Suprapubic skin (tissue), 4 donors: ENCODE results near the gene DAB1. TPM values are rescaled to one million over a fixed set of nuclear protein-coding genes. Genes with fewer than 3 reads are reported as not detected.

Source experiments
- DNase-seq, 2 donors: peaks; one replicate each; pipeline ENCODE4 v3.0.0-alpha.2; 2019; ENCODE audit warnings: low spot score in 2 of 2
- H3K27ac ChIP-seq: fragments of 200-600 bp; sonication (generic); one replicate; pipeline ENCODE4 v1.5.1; 2019
- H3K27me3 ChIP-seq: fragments of 200-600 bp; sonication (generic); one replicate; pipeline ENCODE4 v1.5.1; 2019
- H3K36me3 ChIP-seq: fragments of 200-600 bp; sonication (generic); one replicate; pipeline ENCODE4 v1.5.1; 2019
- H3K4me1 ChIP-seq: fragments of 200-600 bp; sonication (generic); one replicate; pipeline ENCODE4 v1.5.1; 2019
- H3K4me3 ChIP-seq: fragments of 200-600 bp; sonication (generic); one replicate; pipeline ENCODE4 v1.5.1; 2019; ENCODE audit warnings: mild to moderate bottlenecking
- H3K9me3 ChIP-seq: fragments of 200-600 bp; sonication (generic); one replicate; pipeline ENCODE4 v1.5.1; 2019
- CTCF ChIP-seq, 2 donors: fragments of 200-600 bp in 1 of 2; fragments of 450-650 bp in 1 of 2; sonication (generic) in 1 of 2; IDR thresholded peaks; one replicate each; pipeline ENCODE4 v1.5.1; 2016 to 2019; ENCODE audit warnings: antibody characterized with exemption in 2 of 2, mild to moderate bottlenecking in 1 of 2, moderate library complexity in 1 of 2
- EP300 ChIP-seq: sonication (generic); formaldehyde crosslinking; IDR thresholded peaks from one replicate; pipeline ENCODE4 v1.6.1; 2017; ENCODE audit warnings: antibody characterized with exemption
- POLR2A ChIP-seq, 2 donors: fragments of 450-650 bp; IDR thresholded peaks; one replicate each; pipeline ENCODE4 v1.6.1; 2017; ENCODE audit warnings: antibody characterized with exemption in 2 of 2, mild to moderate bottlenecking in 2 of 2, moderate library complexity in 2 of 2
- POLR2AphosphoS5 ChIP-seq, 3 donors: sonication (generic); formaldehyde crosslinking; IDR thresholded peaks; one replicate each; pipeline ENCODE4 v1.6.1; 2017; ENCODE audit warnings: antibody characterized with exemption in 3 of 3
- WGBS: methylation state at CpG from one replicate; pipeline ENCODE4 v1.1.5; 2018; 5-methylcytosine and 5-hydroxymethylcytosine counted together
- total RNA-seq, 4 donors: library from RNA; depleted of rRNA; stranded (reverse); fragments of >200 nt; gene quantifications; one replicate each; pipeline ENCODE4 v1.1.0, GENCODE V29; 2016

DAB1 gene
- total RNA-seq, 4 donors from 2014 or later = 0.17 to 1.0 (median 0.30) TPM

GRCh38 chr1:57175506-57175905 is 248.4 kb downstream of the DAB1 start:
- H3K4me1 ChIP-seq = no peaks in the 10 kb centered on the region
- H3K27ac ChIP-seq = no peak overlapping the region
- WGBS = 84% methylated on average over 5 of the region's 5 CpGs
- H3K36me3 ChIP-seq = no peaks in the 10 kb centered on the region
- H3K4me3 ChIP-seq = no peak overlapping the region
- DNase-seq = no peak
- H3K9me3 ChIP-seq = no peaks in the 10 kb centered on the region
- H3K27me3 ChIP-seq = no peaks in the 10 kb centered on the region
- no peak for TF ChIP-seq CTCF (IDR thresholded peaks at IDR 0.05)
- TF ChIP-seq POLR2A (IDR thresholded peaks at IDR 0.05) = no peak
- no peak for TF ChIP-seq POLR2AphosphoS5 (IDR thresholded peaks at IDR 0.05)
- TF ChIP-seq EP300 = no peak

- TF ChIP-seq POLR2A (IDR thresholded peaks at IDR 0.05) (no peak), CTCF (IDR thresholded peaks at IDR 0.05) (no peak), POLR2AphosphoS5 (IDR thresholded peaks at IDR 0.05) (no peak), EP300 (no peak)
Measured at GRCh38 chr1:57172040-57172439, 251.8 kb downstream of the DAB1 start.

GRCh38 chr1:57167997-57168396 is 255.9 kb downstream of the DAB1 start:
- Histone ChIP-seq H3K27ac (no peak overlapping the region), H3K4me1 (no peaks in the 10 kb centered on the region), H3K4me3 (no peak overlapping the region), H3K9me3 (no peaks in the 10 kb centered on the region), H3K36me3 (no peaks in the 10 kb centered on the region), H3K27me3 (no peaks in the 10 kb centered on the region)
- no peak for TF ChIP-seq POLR2AphosphoS5 (IDR thresholded peaks at IDR 0.05)
- no peak for TF ChIP-seq CTCF (IDR thresholded peaks at IDR 0.05)
- no peak for TF ChIP-seq POLR2A (IDR thresholded peaks at IDR 0.05)
- WGBS = 79% methylated on average over 2 of the region's 2 CpGs
- DNase-seq = no peak

More at GRCh38 chr1:57172040-57172439, 251.8 kb downstream of the DAB1 start:
- Histone ChIP-seq H3K36me3 (no peaks in the 10 kb centered on the region), H3K9me3 (no peaks in the 10 kb centered on the region), H3K4me1 (no peaks in the 10 kb centered on the region), H3K4me3 (no peak overlapping the region), H3K27ac (no peak overlapping the region), H3K27me3 (no peaks in the 10 kb centered on the region)
- DNase-seq = no peak
- 91% methylated on average over 1 of the region's 1 CpG for WGBS

- no peaks in the 10 kb centered on the region for H3K36me3 ChIP-seq
- H3K4me3 ChIP-seq = no peak overlapping the region
- H3K27me3 ChIP-seq = no peaks in the 10 kb centered on the region
- 45% methylated on average over 1 of the region's 1 CpG for WGBS
- H3K9me3 ChIP-seq = no peaks in the 10 kb centered on the region
- TF ChIP-seq POLR2A (IDR thresholded peaks at IDR 0.05) (no peak), POLR2AphosphoS5 (IDR thresholded peaks at IDR 0.05) (no peak), CTCF (IDR thresholded peaks at IDR 0.05) (no peak), EP300 (no peak)
- H3K4me1 ChIP-seq = no peaks in the 10 kb centered on the region
- H3K27ac ChIP-seq = no peak overlapping the region
- DNase-seq = no peak
Measured at GRCh38 chr1:57165546-57165945, 258.3 kb downstream of the DAB1 start.

- Histone ChIP-seq H3K4me3 (no peak overlapping the region), H3K9me3 (no peaks in the 10 kb centered on the region), H3K4me1 (no peaks in the 10 kb centered on the region), H3K27ac (no peak overlapping the region), H3K36me3 (no peaks in the 10 kb centered on the region), H3K27me3 (no peaks in the 10 kb centered on the region)
- 100% methylated on average over 1 of the region's 1 CpG for WGBS
- TF ChIP-seq POLR2AphosphoS5 (IDR thresholded peaks at IDR 0.05) = no peak
- TF ChIP-seq CTCF (IDR thresholded peaks at IDR 0.05) = no peak
- TF ChIP-seq EP300 = no peak
- TF ChIP-seq POLR2A (IDR thresholded peaks at IDR 0.05) = no peak
- no peak for DNase-seq
Measured at GRCh38 chr1:57164584-57164983, 259.3 kb downstream of the DAB1 start.
